Gastroesophageal sphincter (tissue), 4 donors: ENCODE data around the gene STRN4. TPM values are rescaled to one million over a fixed set of nuclear protein-coding genes. Genes with fewer than 3 reads are reported as not detected.
"Not testable (repeated sequence)": the region's sequence is repeated elsewhere in the genome, so short reads cannot be mapped to it uniquely, and the experiment has no call there.

Source experiments
- ATAC-seq: fragments of 150-250 bp; one replicate; pipeline ENCODE4 v1.9.1; 2016; ENCODE audit warnings: mild to moderate bottlenecking, moderate library complexity
- H3K27ac ChIP-seq, 4 donors: fragments of 200-600 bp; sonication (generic) in 3 of 4; 1 replicate in 3 of 4; 2 replicates in 1 of 4; pipeline ENCODE4 v1.5.1; 2016 to 2019
- H3K27me3 ChIP-seq: fragments of 200-600 bp; sonication (generic); one replicate; pipeline ENCODE4 v1.5.1; 2019
- H3K36me3 ChIP-seq, 2 donors: fragments of 200-600 bp; sonication (generic); one replicate each; pipeline ENCODE4 v1.5.1; 2019; ENCODE audit warnings: control low read depth in 1 of 2
- H3K4me1 ChIP-seq, 3 donors: fragments of 200-600 bp; sonication (generic); 1 replicate in 2 of 3; 2 replicates in 1 of 3; pipeline ENCODE4 v1.5.1; 2016 to 2019; ENCODE audit warnings: control low read depth in 2 of 3
- H3K4me3 ChIP-seq, 2 donors: fragments of 200-600 bp; sonication (generic); one replicate each; pipeline ENCODE4 v1.5.1; 2019; ENCODE audit warnings: mild to moderate bottlenecking in 1 of 2, moderate library complexity in 1 of 2
- H3K9me3 ChIP-seq, 3 donors: fragments of 200-600 bp; sonication (generic); one replicate each; pipeline ENCODE4 v1.5.1; 2017 to 2019; ENCODE audit warnings: control low read depth in 2 of 3
- EP300 ChIP-seq: sonication (generic); formaldehyde crosslinking; IDR thresholded peaks from one replicate; pipeline ENCODE4 v1.6.1; 2017; ENCODE audit warnings: antibody characterized with exemption, mild to moderate bottlenecking
- POLR2A ChIP-seq, 2 donors: fragments of 450-650 bp; IDR thresholded peaks; one replicate each; pipeline ENCODE4 v1.6.1; 2017; ENCODE audit warnings: antibody characterized with exemption in 2 of 2, mild to moderate bottlenecking in 2 of 2, moderate library complexity in 1 of 2
- POLR2AphosphoS5 ChIP-seq: sonication (generic); formaldehyde crosslinking; IDR thresholded peaks from one replicate; pipeline ENCODE4 v1.6.1; 2017; ENCODE audit warnings: antibody characterized with exemption
- WGBS, 2 donors: methylation state at CpG; one replicate each; pipeline ENCODE4 v1.1.5; 2018; ENCODE audit warnings: low coverage in 1 of 2; 5-methylcytosine and 5-hydroxymethylcytosine counted together
- total RNA-seq, 4 donors: library from RNA; depleted of rRNA; stranded (reverse); fragments of >200 nt; gene quantifications; one replicate each; pipeline ENCODE4 v1.1.0, GENCODE V29; 2016
- TF ChIP-seq, protein P1 (sequence below), 4 experiments: fragments of 200-600 bp in 2 of 4; fragments of 450-650 bp in 2 of 4; sonication (generic) in 1 of 4; IDR thresholded peaks; one replicate each; pipeline ENCODE4 v1.5.1; 2017 to 2019; ENCODE audit warnings: antibody characterized with exemption in 4 of 4, mild to moderate bottlenecking in 2 of 4, moderate library complexity in 2 of 4

STRN4 gene
- total RNA-seq, 4 donors from 2014 or later: 64.6 to 109 (median 90.4) TPM

DNA sequence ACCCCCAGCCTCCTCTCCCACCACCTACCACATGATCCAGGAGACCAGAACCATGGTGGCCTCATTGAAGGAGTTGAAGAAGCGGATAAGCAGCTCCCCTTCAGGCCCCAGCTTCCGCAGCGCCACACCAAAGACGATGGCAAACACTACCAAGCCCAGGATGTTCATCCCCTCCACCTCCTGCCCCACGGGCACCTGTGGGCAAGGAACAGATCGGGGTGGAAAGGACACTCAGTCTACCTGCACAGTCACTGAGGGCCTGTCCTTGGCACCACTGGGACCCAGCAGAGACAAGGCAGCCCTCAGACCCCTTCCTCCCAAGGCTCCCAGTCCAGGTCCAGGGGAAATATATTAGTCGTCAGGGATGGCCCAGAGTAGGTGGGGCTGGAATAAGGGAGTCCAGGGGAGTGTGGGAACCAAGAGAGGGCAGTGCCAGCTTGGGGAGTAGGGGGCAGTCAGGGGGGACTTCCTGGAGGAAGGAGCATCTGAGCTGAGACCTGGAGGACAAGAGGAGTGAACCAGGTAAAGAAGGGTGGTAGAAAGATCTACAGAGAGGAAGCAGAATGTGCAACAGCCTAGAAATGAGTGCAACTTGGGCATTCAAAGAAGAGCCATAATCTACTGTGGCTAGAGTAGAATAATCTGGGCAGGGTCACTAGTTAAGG lies 36.2 kb upstream of the STRN4 start:
- TF ChIP-seq, protein P1, sequence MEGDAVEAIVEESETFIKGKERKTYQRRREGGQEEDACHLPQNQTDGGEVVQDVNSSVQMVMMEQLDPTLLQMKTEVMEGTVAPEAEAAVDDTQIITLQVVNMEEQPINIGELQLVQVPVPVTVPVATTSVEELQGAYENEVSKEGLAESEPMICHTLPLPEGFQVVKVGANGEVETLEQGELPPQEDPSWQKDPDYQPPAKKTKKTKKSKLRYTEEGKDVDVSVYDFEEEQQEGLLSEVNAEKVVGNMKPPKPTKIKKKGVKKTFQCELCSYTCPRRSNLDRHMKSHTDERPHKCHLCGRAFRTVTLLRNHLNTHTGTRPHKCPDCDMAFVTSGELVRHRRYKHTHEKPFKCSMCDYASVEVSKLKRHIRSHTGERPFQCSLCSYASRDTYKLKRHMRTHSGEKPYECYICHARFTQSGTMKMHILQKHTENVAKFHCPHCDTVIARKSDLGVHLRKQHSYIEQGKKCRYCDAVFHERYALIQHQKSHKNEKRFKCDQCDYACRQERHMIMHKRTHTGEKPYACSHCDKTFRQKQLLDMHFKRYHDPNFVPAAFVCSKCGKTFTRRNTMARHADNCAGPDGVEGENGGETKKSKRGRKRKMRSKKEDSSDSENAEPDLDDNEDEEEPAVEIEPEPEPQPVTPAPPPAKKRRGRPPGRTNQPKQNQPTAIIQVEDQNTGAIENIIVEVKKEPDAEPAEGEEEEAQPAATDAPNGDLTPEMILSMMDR (IDR thresholded peaks at IDR 0.05): no peak
- no peak for TF ChIP-seq POLR2A (IDR thresholded peaks at IDR 0.05)
- TF ChIP-seq POLR2AphosphoS5: no peak
- no peak for TF ChIP-seq EP300
- Histone ChIP-seq H3K27ac (no peak overlapping the region), H3K4me1 (peaks cover 0 to 58% (median 24%) of the 10 kb centered on the region in 3 donors), H3K4me3 (no peak overlapping the region), H3K27me3 (no peaks in the 10 kb centered on the region), H3K36me3 (peaks cover 0 to 66% of the 10 kb centered on the region in 2 donors), H3K9me3 (no peaks in the 10 kb centered on the region)
- no peak for ATAC-seq
- WGBS, 2 donors: 90% methylated on average over 2 of the region's 7 CpGs; no CpG with 5 or more reads in 1 of the 2 donors

DNA sequence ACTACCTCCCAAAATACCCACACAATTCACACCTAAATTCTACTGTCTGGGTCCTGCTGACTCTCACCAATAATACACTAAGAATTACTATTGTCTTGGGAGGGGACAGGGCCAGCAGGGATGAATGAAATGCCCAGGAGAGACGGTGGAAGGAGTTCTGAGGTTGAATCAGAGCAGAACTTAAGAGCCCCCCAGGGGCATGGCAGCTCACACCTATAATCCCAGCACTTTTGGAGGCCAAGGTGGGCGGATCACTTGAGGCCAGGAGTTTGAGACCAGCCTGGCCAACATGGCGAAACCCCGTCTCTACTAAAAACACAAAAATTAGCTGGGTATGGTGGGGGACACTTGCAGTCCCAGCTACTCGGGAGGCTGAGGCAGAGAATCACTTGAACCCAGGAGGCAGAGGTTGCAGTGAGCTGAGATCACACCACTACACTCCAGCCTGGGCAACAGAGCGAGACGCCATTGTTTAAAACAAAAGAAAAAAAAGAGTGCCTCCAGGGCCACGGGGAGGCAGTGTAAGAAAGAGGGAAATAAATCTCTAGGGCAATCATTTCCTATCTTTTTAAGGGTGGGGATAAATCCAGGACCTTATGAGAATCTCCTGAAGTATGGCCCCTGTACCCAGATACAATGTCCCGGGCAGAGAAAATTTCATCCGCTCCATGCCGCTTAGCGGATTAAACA lies 31.9 kb upstream of the STRN4 start:
- not testable (repeated sequence) for H3K9me3 ChIP-seq, H3K4me3 ChIP-seq, H3K27me3 ChIP-seq
- peak; percentile 3 for ATAC-seq
- H3K4me1 ChIP-seq: peaks cover 0 to 15% (median 0%) of the 10 kb centered on the region in 3 donors
- H3K27ac ChIP-seq: peak overlapping the region in 3 of 4 donors; percentile 3 to 27 (median 5)
- 78 to 91% methylated on average over 7 to 9 of the region's 12 CpGs for WGBS, 2 donors
- H3K36me3 ChIP-seq: peaks cover 0 to 94% of the 10 kb centered on the region in 2 donors
- TF ChIP-seq, protein P1 (IDR thresholded peaks at IDR 0.05): peak in 1 of 4 experiments; percentile 16

DNA sequence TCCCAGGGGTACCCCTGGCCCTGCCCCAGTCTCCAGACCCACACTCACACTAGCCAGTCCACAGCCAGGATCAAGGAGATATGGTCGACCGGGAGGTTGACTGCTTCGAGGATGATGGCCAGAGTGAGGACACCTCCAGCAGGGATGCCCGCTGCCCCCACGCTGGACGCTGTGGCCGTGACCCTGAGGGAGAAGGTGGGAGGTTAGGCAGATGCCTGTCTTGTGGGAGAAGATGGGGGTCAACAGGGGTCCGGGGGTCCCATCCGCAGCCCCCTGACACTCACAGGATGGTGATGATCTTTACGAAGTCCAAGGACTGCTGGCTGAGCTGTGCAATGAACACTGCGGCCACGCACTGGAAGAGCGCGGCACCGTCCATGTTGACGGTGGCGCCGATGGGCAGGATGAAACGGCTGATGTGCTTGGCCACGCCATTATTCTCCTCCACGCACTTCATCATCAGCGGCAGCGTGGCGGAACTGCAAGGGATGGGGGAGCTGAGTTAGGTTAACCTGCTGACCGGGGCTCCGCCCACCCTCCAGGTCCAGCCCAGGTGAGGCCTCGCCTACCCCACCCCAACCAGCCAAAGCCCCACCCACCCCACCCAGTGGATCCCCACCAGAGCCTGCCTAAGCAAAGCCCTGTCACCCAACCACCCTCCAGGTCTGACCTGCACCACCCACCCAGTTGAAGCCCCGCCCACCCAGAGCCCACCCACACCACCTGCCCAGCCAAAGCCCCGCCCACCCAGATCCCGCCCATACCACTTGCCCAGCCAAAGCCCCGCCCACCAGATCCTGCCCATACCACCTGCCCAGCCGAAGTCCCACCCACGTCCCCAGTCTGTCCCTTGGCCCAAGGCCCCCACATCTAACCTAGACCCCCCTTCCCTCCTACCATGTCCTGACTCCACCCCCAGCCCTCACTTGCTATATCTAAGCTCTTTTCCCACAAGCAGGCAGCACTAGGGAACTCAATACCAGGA lies 31.0 kb upstream of the STRN4 start:
- no peak overlapping the region for H3K4me3 ChIP-seq
- no peak overlapping the region for H3K27ac ChIP-seq
- 70 to 93% methylated on average over 2 to 3 of the region's 33 CpGs for WGBS, 2 donors
- no peaks in the 10 kb centered on the region for H3K9me3 ChIP-seq
- no peaks in the 10 kb centered on the region for H3K27me3 ChIP-seq
- TF ChIP-seq POLR2AphosphoS5 (no peak), EP300 (no peak)
- TF ChIP-seq, protein P1 (IDR thresholded peaks at IDR 0.05): no peak
- ATAC-seq: no peak
- peaks cover 0 to 15% (median 0%) of the 10 kb centered on the region in 3 donors for H3K4me1 ChIP-seq
- peaks cover 0 to 85% of the 10 kb centered on the region in 2 donors for H3K36me3 ChIP-seq

DNA sequence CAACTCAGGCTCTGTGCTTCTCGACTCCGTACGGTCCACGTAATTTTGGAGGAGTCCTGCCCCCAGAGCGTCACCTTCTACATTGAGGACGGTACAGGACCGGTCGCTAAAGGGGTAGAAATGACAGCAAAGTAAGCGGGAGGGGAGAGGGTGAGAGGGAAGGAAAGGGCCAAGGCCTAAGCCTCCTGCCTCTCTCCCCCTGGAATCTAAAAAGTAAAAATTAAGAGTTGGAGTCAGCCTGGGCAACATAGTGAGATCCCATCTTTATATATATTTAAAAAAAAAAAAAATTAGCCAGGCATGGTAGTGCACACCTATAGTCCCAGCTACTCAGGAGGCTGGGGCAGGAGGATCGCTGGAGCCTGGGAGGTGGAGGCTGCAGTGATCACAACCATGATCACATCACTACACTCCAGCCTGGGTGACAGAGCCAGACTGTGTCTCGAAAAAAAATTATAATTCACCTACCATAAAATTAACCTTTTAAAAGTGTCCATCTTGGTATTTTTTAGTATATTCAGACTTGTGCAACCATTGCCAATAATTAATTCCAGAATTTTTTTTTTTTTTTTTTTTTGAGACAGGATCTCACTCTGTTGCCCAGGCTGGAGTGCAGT lies 29.5 kb upstream of the STRN4 start:
- Histone ChIP-seq H3K36me3 (peaks cover 0 to 71% of the 10 kb centered on the region in 2 donors), H3K9me3 (no peaks in the 10 kb centered on the region), H3K4me1 (peaks cover 0 to 5% (median 0%) of the 10 kb centered on the region in 3 donors), H3K27ac (no peak overlapping the region), H3K27me3 (no peaks in the 10 kb centered on the region), H3K4me3 (no peak overlapping the region)
- WGBS, 2 donors: 68 to 83% methylated on average over 2 to 3 of the region's 11 CpGs
- TF ChIP-seq POLR2AphosphoS5: no peak
- TF ChIP-seq POLR2A (IDR thresholded peaks at IDR 0.05): no peak
- TF ChIP-seq EP300: no peak
- TF ChIP-seq, protein P1 (IDR thresholded peaks at IDR 0.05): no peak
- no peak for ATAC-seq
